Activated naive CD4-positive, alpha-beta T cell treated with anti-CD3 and anti-CD28 coated beads, Interleukin-2, amount 50 U/mL, for 72 hours (primary cell): ENCODE measurements around the gene GRK1. TPM values are rescaled to one million over a fixed set of nuclear protein-coding genes. Genes with fewer than 3 reads are reported as not detected.
"Not testable (repeated sequence)": the region's sequence is repeated elsewhere in the genome, so short reads cannot be mapped to it uniquely, and the experiment has no call there.

Source experiments
- ATAC-seq, 2 donors: fragments of 150-1000 bp; cut with Tn5 transposase; 2 replicates each; pipeline ENCODE4 v1.10.0; 2021; ENCODE audit warnings: mild to moderate bottlenecking in 2 of 2, moderate library complexity in 2 of 2
- DNase-seq, 2 donors: peaks; one replicate each; pipeline ENCODE4 v3.0.0; 2021 to 2022; ENCODE audit warnings: low spot score in 2 of 2
- H3K27ac Mint-ChIP-seq, 2 donors: one replicate each; pipeline ENCODE4 v1.8.0; 2022; ENCODE audit warnings: mild to moderate bottlenecking in 2 of 2, mixed read lengths in 2 of 2
- H3K36me3 Mint-ChIP-seq, 2 donors: one replicate each; pipeline ENCODE4 v1.8.0; 2022; ENCODE audit warnings: mixed read lengths in 2 of 2
- H3K9me3 Mint-ChIP-seq, 2 donors: one replicate each; pipeline ENCODE4 v1.8.0; 2022; ENCODE audit warnings: mixed read lengths in 2 of 2
- total RNA-seq, 2 donors: library from RNA; stranded (reverse); gene quantifications; one replicate each; pipeline ENCODE4 v1.2.3, GENCODE V29; 2022

The GRK1 gene
- total RNA-seq, 2 donors from 2014 or later, result 0.23 TPM; not detected in 1

- DNase-seq (peak in 1 of 2 donors; percentile 54), ATAC-seq (no peak)
- Mint-ChIP-seq H3K36me3 (no peaks in the 10 kb centered on the region), H3K9me3 (peaks cover 0 to 6% of the 10 kb centered on the region in 2 donors), H3K27ac (no peak overlapping the region)
These were observed 912 bp downstream of the GRK1 start for GRCh38 chr13:113667771-113668490.

DNA sequence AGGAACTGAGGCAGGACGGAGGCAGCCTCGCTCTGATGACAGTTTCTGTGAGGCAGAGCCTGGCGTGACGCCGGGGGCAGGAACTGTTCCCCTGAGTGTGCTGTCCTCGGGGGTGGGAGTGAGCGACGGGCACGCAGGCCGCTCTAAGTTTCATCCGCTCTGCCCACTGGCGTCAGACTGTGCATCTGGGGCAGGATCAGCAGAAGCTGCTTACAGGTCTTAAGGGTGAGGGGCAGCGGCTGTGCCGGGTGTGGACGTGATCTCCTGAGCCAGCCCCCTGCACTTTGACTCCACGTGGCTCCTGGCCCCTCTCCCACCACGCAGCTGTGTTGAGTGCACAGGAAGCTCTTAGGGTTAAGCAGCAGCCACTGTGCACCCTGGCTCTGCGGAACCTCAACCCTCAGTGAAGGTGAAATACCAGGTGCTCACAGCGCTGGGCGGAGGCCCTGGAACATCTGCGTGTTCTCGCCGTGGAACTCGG is 1.5 kb downstream of the GRK1 start:
- peak in 1 of 2 donors; percentile 14 for DNase-seq

GRCh38 chr13:113669231-113669754 is 2.3 kb downstream of the GRK1 start:
- Mint-ChIP-seq H3K36me3 (no peaks in the 10 kb centered on the region), H3K9me3 (peaks cover 0 to 6% of the 10 kb centered on the region in 2 donors), H3K27ac (no peak overlapping the region)
- peak in 1 of 2 donors; percentile 44 for DNase-seq
- ATAC-seq, result no peak

More for the DNA sequence above, 1.5 kb downstream of the GRK1 start:
- H3K27ac Mint-ChIP-seq, result no peak overlapping the region
- no peak for ATAC-seq
- H3K9me3 Mint-ChIP-seq, result peaks cover 0 to 6% of the 10 kb centered on the region in 2 donors
- H3K36me3 Mint-ChIP-seq, result no peaks in the 10 kb centered on the region

DNA sequence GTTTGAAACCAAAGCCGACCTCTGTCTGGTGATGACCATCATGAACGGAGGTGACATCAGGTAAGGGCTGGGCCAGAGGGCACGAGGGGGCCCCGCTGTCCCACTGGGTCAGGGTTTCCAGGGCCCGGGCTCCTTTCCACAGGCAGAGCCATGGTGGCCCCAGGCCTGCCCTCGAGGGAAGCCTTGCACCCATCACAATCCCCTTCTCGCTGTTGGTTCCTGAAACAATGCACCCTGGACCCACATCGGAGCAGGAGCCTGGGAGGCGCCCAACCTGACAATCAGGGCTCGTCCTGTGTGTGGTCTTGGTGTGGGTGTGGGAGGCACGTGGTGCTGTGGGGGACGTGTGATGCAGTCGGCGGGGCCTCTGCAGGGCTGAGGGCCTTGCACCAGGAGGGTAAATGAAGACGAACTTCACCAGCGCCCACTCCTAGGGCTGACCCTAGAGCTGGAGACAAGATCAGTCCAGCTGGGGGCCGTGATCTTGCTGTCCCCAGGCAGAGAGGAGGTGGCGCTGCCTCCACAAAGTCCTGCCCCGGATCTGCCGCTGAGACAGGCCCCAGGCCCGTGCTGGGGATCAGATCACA is 2.8 kb downstream of the GRK1 start:
- ATAC-seq (no peak), DNase-seq (peak in 1 of 2 donors; percentile 52)
- H3K9me3 Mint-ChIP-seq, result peaks cover 0 to 6% of the 10 kb centered on the region in 2 donors
- H3K27ac Mint-ChIP-seq, result no peak overlapping the region
- no peaks in the 10 kb centered on the region for H3K36me3 Mint-ChIP-seq

- peak in 1 of 2 donors; percentile 21 for DNase-seq
These were observed 3.5 kb downstream of the GRK1 start for GRCh38 chr13:113670541-113670940.

DNA sequence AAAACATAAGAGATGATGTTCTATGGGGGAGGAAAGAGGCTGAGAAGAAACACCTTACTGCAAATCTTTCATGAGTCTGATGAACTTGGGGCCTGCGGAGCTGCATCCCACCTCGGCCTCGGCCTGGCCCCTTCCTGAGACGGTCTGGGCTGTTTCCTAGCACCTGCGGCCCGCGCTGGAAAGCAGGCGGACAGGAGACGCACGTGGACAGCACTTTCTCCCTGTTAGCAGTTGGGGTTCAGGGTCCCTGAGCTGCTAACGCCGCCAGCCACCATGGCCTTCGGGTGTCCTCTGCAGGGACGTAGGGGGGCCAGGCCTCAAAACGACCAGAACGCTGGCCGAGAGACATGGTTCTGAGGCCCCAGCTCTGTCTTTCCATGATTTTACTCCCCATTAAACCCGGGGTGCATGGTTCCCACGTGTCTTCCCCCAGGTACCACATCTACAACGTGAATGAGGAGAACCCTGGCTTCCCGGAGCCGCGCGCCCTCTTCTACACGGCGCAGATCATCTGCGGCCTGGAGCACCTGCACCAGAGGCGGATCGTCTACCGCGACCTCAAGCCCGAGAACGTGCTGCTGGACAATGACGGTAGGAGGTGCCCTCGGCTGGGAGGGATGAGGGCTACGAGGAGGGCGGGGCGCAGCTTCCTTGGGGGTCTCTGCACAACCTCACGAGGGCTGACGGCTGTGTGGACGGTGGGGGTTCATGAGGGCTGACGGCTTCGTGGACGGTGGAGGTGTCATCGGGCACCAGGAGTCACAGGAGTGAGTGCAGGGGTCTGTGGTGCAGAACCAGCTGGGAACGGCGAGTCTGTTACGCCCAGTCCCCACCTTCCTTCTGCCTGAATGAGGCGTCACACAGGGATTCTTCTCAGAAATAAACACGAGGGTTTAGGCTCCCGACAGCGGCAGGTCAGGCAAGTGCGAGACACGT is 4.3 kb downstream of the GRK1 start:
- Mint-ChIP-seq H3K27ac (no peak overlapping the region), H3K9me3 (peaks cover 0 to 6% of the 10 kb centered on the region in 2 donors), H3K36me3 (no peaks in the 10 kb centered on the region)
- peak in 1 of 2 donors; percentile 55 for DNase-seq
- ATAC-seq, result no peak

More at GRCh38 chr13:113670541-113670940, 3.5 kb downstream of the GRK1 start:
- no peak overlapping the region for H3K27ac Mint-ChIP-seq
- H3K36me3 Mint-ChIP-seq, result no peaks in the 10 kb centered on the region
- ATAC-seq, result no peak
- peaks cover 0 to 6% of the 10 kb centered on the region in 2 donors for H3K9me3 Mint-ChIP-seq

GRCh38 chr13:113672002-113672651 is 5.1 kb downstream of the GRK1 start:
- DNase-seq (peak in 1 of 2 donors; percentile 46), ATAC-seq (peak in 1 of 2 donors; percentile 53)
- Mint-ChIP-seq H3K27ac (peak overlapping the region in 1 of 2 donors; percentile 21), H3K9me3 (peaks cover 0 to 6% of the 10 kb centered on the region in 2 donors), H3K36me3 (no peaks in the 10 kb centered on the region)

- H3K9me3 Mint-ChIP-seq, result no peaks in the 10 kb centered on the region
- ATAC-seq (no peak), DNase-seq (no peak)
- no peak overlapping the region for H3K27ac Mint-ChIP-seq
- H3K36me3 Mint-ChIP-seq, result no peaks in the 10 kb centered on the region
These were observed 55.9 kb downstream of the GRK1 start for GRCh38 chr13:113722921-113723320.

DNA sequence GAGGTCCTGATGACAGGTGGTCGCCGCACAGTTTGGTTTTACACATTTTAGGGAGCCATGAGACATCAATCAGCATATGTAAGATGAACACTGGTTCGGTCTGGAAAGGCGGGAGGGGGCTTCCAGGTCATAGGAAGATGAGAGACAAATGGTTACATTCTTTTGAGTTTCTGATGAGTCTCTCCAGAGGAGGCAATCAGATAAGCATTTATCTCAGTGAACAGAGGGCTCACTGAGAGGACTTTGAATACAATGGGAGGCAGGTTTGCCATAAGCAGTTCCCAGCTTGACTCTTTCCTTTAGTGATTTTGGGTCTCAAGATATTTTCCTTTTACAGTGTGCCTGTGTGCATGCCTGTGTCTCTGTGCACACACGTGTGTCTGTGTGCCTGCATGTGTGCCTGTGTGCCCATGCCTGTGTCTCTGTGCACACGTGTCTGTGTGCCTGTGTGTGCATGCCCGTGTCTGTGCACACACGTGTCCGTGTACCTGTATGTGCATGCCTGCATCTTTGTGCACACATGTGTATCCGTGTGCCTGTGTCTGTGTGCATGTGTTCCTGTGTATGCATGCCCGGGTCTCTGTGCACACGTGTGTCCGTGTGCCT is 56.5 kb downstream of the GRK1 start:
- no peaks in the 10 kb centered on the region for H3K9me3 Mint-ChIP-seq
- DNase-seq, result no peak
- no peak for ATAC-seq
- H3K36me3 Mint-ChIP-seq, result no peaks in the 10 kb centered on the region
- H3K27ac Mint-ChIP-seq, result no peak overlapping the region

GRCh38 chr13:113724016-113724758 is 57.2 kb downstream of the GRK1 start:
- DNase-seq (no peak), ATAC-seq (no peak)
- Mint-ChIP-seq H3K9me3 (no peaks in the 10 kb centered on the region), H3K36me3 (no peaks in the 10 kb centered on the region), H3K27ac (peak overlapping the region; percentile 55 to 78)

GRCh38 chr13:113724780-113725315 is 57.8 kb downstream of the GRK1 start:
- Mint-ChIP-seq H3K9me3 (no peaks in the 10 kb centered on the region), H3K27ac (peak overlapping the region; percentile 78 to 95), H3K36me3 (no peaks in the 10 kb centered on the region)
- ATAC-seq, result peak; percentile 92 to 95
- peak; percentile 83 to 95 for DNase-seq

DNA sequence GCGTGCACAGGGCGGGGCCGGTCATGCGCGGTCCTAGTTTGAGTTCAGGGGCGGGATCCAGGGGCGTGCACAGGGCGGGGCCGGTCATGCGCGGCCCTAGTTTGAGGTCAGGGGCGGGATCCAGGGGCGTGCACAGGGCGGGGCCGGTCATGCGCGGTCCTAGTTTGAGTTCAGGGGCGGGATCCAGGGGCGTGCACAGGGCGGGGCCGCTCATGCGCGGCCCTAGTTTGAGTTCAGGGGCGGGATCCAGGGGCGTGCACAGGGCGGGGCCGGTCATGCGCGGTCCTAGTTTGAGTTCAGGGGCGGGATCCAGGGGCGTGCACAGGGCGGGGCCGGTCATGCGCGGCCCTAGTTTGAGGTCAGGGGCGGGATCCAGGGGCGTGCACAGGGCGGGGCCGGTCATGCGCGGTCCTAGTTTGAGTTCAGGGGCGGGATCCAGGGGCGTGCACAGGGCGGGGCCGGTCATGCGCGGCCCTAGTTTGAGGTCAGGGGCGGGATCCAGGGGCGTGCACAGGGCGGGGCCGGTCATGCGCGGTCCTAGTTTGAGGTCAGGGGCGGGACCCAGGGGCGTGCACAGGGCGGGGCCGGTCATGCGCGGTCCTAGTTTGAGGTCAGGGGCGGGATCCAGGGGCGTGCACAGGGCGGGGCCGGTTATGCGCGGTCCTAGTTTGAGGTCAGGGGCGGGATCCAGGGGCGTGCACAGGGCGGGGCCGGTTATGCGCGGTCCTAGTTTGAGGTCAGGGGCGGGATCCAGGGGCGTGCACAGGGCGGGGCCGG is 58.5 kb downstream of the GRK1 start:
- ATAC-seq, H3K9me3 Mint-ChIP-seq, H3K36me3 Mint-ChIP-seq: not testable (repeated sequence)
- H3K27ac Mint-ChIP-seq, result peak overlapping the region; percentile 78 to 95
- DNase-seq, result peak; percentile 57 to 76

GRCh38 chr13:113726106-113726821 is 59.2 kb downstream of the GRK1 start:
- H3K27ac Mint-ChIP-seq, result peak overlapping the region in 1 of 2 donors; percentile 78
- DNase-seq (peak in 1 of 2 donors; percentile 69), ATAC-seq (peak in 1 of 2 donors; percentile 32)
- H3K36me3 Mint-ChIP-seq, H3K9me3 Mint-ChIP-seq: not testable (repeated sequence)
